K562 (cell line): Measurements from ENCODE around the gene TBC1D5. TPM values are rescaled to one million over a fixed set of nuclear protein-coding genes. Genes with fewer than 3 reads are reported as not detected.
"Not testable (repeated sequence)": the region's sequence is repeated elsewhere in the genome, so short reads cannot be mapped to it uniquely, and the experiment has no call there.

Experiments used
- BRD9 ChIP-seq: fragments of 450-650 bp; IDR thresholded peaks from 2 replicates; pipeline ENCODE4 v1.6.1; 2018; ENCODE audit warnings: low read depth; ENCODE audit not compliant: partially characterized antibody
- CBX1 ChIP-seq: sonication (generic); IDR thresholded peaks from 2 replicates; pipeline ENCODE4 v1.6.1; 2016; ENCODE audit warnings: antibody characterized with exemption, low read depth, mild to moderate bottlenecking
- CCNT2 ChIP-seq: IDR thresholded peaks from 2 replicates; pipeline ENCODE4 v1.6.1; 2011; ENCODE audit warnings: borderline replicate concordance, low read depth, mild to moderate bottlenecking, moderate library complexity, mixed read lengths, low read length; ENCODE audit not compliant: insufficient read length; ENCODE audit errors: extremely low read depth
- CTBP1 ChIP-seq: fragments of 450-650 bp; IDR thresholded peaks from 2 replicates; pipeline ENCODE4 v1.6.1; 2016; ENCODE audit warnings: borderline replicate concordance
- CTCF ChIP-seq, 3 experiments: IDR thresholded peaks in 2 of 3; conservative IDR thresholded peaks in 1 of 3; 2 replicates each; pipeline ENCODE4 v1.5.1; 2011 to 2012; ENCODE audit warnings: low read length in 3 of 3, mild to moderate bottlenecking in 3 of 3, control low read depth in 2 of 3, improper control_type of control experiment in 1 of 3, inconsistent platforms in 1 of 3, low read depth in 1 of 3, mixed read lengths in 1 of 3, moderate library complexity in 1 of 3; ENCODE audit not compliant: insufficient read depth in 2 of 3
- DMBX1 ChIP-seq: fragments of 250-450 bp; sonication (Bioruptor Pico); IDR thresholded peaks from 2 replicates; pipeline ENCODE4 v1.8.0; 2022; ENCODE audit warnings: inconsistent platforms, mild to moderate bottlenecking, moderate library complexity, borderline replicate concordance
- EP300 ChIP-seq: IDR thresholded peaks from 2 replicates; pipeline ENCODE4 v1.6.1; 2012; ENCODE audit warnings: low read length, improper control_type of control experiment
- ETV1 ChIP-seq: fragments of 450-650 bp; conservative IDR thresholded peaks from 2 replicates; pipeline ENCODE4 v1.6.1; 2016; ENCODE audit warnings: missing genetic modification characterization, control low read depth, low read depth, missing compliant biosample characterization
- FOXJ2 ChIP-seq: fragments of 200-800 bp; sonication (Bioruptor generic); IDR thresholded peaks from 2 replicates; pipeline ENCODE4 v1.6.1; 2016; ENCODE audit warnings: missing genetic modification characterization, missing compliant biosample characterization
- GABPB1 ChIP-seq: sonication (generic); formaldehyde crosslinking; IDR thresholded peaks from 2 replicates; pipeline ENCODE4 v1.8.0; 2022; ENCODE audit warnings: mild to moderate bottlenecking, missing genetic modification reagents
- HCFC1 ChIP-seq: IDR thresholded peaks from 2 replicates; pipeline ENCODE4 v1.6.1; 2012; ENCODE audit warnings: low read depth, low read length, improper control_type of control experiment
- ID3 ChIP-seq, 2 experiments: fragments of 250-450 bp in 1 of 2; fragments of 450-650 bp in 1 of 2; sonication (Bioruptor Pico) in 1 of 2; IDR thresholded peaks; 2 replicates each; pipeline versions ENCODE4 v1.6.1 to v1.8.0; 2016 to 2021; ENCODE audit warnings: mild to moderate bottlenecking in 2 of 2, moderate library complexity in 2 of 2, missing compliant biosample characterization in 1 of 2, missing genetic modification characterization in 1 of 2
- MAX ChIP-seq: sonication (generic); formaldehyde crosslinking; IDR thresholded peaks from 2 replicates; pipeline ENCODE4 v1.9.0; 2022; ENCODE audit warnings: mild to moderate bottlenecking, missing genetic modification reagents
- MIER1 ChIP-seq: fragments of 450-650 bp; IDR thresholded peaks from 2 replicates; pipeline ENCODE4 v1.6.1; 2016; ENCODE audit warnings: antibody characterized with exemption, mild to moderate bottlenecking, low read depth
- NFE2 ChIP-seq: IDR thresholded peaks from 2 replicates; pipeline ENCODE4 v1.6.1; 2014; ENCODE audit warnings: antibody characterized with exemption, low read depth
- NKRF ChIP-seq: fragments of 450-650 bp; IDR thresholded peaks from 2 replicates; pipeline ENCODE4 v1.6.1; 2016; ENCODE audit warnings: borderline replicate concordance
- PKNOX1 ChIP-seq: fragments of 450-650 bp; IDR thresholded peaks from 2 replicates; pipeline ENCODE4 v1.6.1; 2016
- POLR2G ChIP-seq: fragments of 200-400 bp; formaldehyde crosslinking; IDR thresholded peaks from 2 replicates; pipeline ENCODE4 v1.6.1; 2017; ENCODE audit warnings: low read depth, mild to moderate bottlenecking, antibody characterized with exemption, low read length, moderate library complexity
- TCF7 ChIP-seq: sonication (generic); IDR thresholded peaks from 2 replicates; pipeline ENCODE4 v1.6.1; 2016; ENCODE audit warnings: antibody characterized with exemption, borderline replicate concordance
- ZNF431 ChIP-seq: sonication (generic); formaldehyde crosslinking; IDR thresholded peaks from 2 replicates; pipeline ENCODE4 v1.8.0; 2022; ENCODE audit warnings: mild to moderate bottlenecking, missing genetic modification reagents
- polyA plus RNA-seq, 8 experiments: library from polyadenylated mRNA; depleted of rRNA in 4 of 8; stranded (reverse) in 5 of 8; unstranded in 3 of 8; fragments of >200 nt; fragmentation: Nextera tagmentation in 2 of 8; fragmentation: Illumina TruSeq in 1 of 8; extraction: Ambion mirVana in 2 of 8; extraction: Trizol in 1 of 8; gene quantifications; 2 replicates each; pipeline versions ENCODE4 v1.2.1 to v1.2.3, GENCODE V29; 2011 to 2014; ENCODE audit warnings: inconsistent platforms in 1 of 8, missing spikeins in 1 of 8
- total RNA-seq, 7 experiments: library from RNA; depleted of rRNA in 6 of 7; stranded (reverse); fragments of >200 nt in 6 of 7; fragmentation: Illumina TruSeq in 2 of 7; extraction: Trizol in 2 of 7; gene quantifications; 2 replicates each; pipeline versions ENCODE4 v1.2.1 to v1.2.3, GENCODE V29; 2011 to 2021; ENCODE audit warnings: low replicate concordance in 1 of 7

The TBC1D5 gene
- total and polyA plus RNA-seq, 9 of the 15 experiments (the other 6 are each of a cell fraction or from before 2014, with no cell fraction given): 2.9 to 38.1 (median 25.6) TPM

- TF ChIP-seq NKRF (0 out of 2 replicates have a peak, but pooled peaks have one; percentile 25), ZNF431 (0 out of 2 replicates have a peak, but pooled peaks have one; percentile 18), CCNT2 (peak; percentile 29), MAX (peak; percentile 98), GABPB1 (CRISPR knock-in tag) (peak; percentile 52; the same call in 1 of the 2 replicates), ETV1 (tag) (peak; percentile 22; the same call in 1 of the 2 replicates), FOXJ2 (tag) (peak; percentile 96), ID3 (tag; IDR thresholded peaks at IDR 0.05) (0 out of 2 replicates have a peak, but pooled peaks have one; percentile 62), BRD9 (peak; percentile 50), CTBP1 (peak; percentile 95), HCFC1 (peak; percentile 54), TCF7 (0 out of 2 replicates have a peak, but pooled peaks have one; percentile 49), CTCF (IDR thresholded peaks at IDR 0.05 in 2 of 3, conservative IDR thresholded peaks at IDR 0.05 in 1 of 3; ENCODE audit: insufficient read depth in 2 of 3, low read depth in 1 of 3, low read length in 3 of 3) (peak; percentile 50 to 53 (median 50); a peak in 4 of 6 replicates), MIER1 (peak; percentile 38; the same call in 1 of the 2 replicates), EP300 (peak; percentile 50), NFE2 (0 out of 2 replicates have a peak, but pooled peaks have one; percentile 25), PKNOX1 (peak; percentile 5; the same call in 1 of the 2 replicates), POLR2G (peak; percentile 80), DMBX1 (CRISPR knock-in tag) (peak; percentile 63; the same call in 1 of the 2 replicates), CBX1 (peak; percentile 80; the same call in 1 of the 2 replicates)
- TF ChIP-seq ID3 (CRISPR knock-in tag; IDR thresholded peaks at IDR 0.05): not testable (repeated sequence)
These were observed 49.4 kb downstream of the TBC1D5 start (continued) for GRCh38 chr3:17692846-17693669.
